Fibroblast of pulmonary artery (primary cell): Measurements from ENCODE around the gene PRSS1.
"Not testable (repeated sequence)": the region's sequence is repeated elsewhere in the genome, so short reads cannot be mapped to it uniquely, and the experiment has no call there.

Experiments used
- DNase-seq: peaks from one replicate; pipeline ENCODE4 v3.0.0-alpha.2; 2010; ENCODE audit warnings: low read depth
- H3K4me3 ChIP-seq: replicated peaks from 2 replicates; pipeline ENCODE4 v1.5.1; 2011; ENCODE audit warnings: low read depth, mild to moderate bottlenecking, control low read depth, low read length, moderate library complexity
- TF ChIP-seq, protein P1 (sequence below): IDR thresholded peaks from 2 replicates; pipeline ENCODE4 v1.5.1; 2011; ENCODE audit warnings: mild to moderate bottlenecking, control low read depth, low read length, inconsistent platforms; ENCODE audit errors: missing control alignments

PRSS1 gene

DNA sequence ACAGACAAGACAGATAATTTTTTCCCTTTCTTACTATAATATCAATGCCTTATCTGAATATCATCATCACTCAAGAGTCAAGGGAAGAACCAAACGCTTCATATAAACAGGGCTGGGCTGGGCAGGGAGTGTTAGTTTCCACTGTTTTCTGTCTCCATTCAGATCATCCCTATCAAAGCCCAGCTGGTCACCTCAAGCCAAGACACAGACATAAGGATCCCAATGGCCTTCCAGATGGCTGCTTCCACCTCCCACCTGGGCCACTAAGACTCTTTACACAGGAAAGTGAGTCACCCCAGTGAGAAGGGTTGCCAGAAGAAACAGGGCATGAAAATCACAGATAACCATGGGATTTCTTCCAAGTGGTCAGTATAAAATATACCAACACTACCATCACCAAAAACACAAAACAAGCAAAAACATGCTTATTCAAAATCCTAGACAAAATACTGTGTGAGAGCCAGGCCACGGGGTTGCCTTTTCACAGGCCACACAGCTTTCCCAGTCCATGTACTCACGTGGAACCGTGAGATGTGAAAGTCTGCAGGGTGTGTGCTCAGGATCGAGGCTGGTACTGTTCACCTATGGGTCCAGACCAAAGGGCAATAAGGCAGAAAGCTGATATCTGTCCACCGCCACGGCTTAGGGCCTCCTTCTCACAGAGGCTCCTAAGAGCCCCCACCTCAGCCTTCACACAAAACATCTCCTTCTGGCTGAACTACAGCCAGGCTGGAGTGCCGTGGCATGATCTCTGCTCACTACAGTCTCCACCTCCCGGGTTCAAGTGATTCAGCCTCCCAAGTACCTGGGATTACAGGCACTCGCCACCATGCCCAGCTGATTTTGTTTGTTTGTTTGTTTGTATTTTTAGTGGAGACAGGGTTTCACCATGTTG is 5.7 kb downstream of the PRSS1 start:
- TF ChIP-seq, protein P1, sequence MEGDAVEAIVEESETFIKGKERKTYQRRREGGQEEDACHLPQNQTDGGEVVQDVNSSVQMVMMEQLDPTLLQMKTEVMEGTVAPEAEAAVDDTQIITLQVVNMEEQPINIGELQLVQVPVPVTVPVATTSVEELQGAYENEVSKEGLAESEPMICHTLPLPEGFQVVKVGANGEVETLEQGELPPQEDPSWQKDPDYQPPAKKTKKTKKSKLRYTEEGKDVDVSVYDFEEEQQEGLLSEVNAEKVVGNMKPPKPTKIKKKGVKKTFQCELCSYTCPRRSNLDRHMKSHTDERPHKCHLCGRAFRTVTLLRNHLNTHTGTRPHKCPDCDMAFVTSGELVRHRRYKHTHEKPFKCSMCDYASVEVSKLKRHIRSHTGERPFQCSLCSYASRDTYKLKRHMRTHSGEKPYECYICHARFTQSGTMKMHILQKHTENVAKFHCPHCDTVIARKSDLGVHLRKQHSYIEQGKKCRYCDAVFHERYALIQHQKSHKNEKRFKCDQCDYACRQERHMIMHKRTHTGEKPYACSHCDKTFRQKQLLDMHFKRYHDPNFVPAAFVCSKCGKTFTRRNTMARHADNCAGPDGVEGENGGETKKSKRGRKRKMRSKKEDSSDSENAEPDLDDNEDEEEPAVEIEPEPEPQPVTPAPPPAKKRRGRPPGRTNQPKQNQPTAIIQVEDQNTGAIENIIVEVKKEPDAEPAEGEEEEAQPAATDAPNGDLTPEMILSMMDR: no peak
- no peak for DNase-seq
- H3K4me3 ChIP-seq: no peak overlapping the region

DNA sequence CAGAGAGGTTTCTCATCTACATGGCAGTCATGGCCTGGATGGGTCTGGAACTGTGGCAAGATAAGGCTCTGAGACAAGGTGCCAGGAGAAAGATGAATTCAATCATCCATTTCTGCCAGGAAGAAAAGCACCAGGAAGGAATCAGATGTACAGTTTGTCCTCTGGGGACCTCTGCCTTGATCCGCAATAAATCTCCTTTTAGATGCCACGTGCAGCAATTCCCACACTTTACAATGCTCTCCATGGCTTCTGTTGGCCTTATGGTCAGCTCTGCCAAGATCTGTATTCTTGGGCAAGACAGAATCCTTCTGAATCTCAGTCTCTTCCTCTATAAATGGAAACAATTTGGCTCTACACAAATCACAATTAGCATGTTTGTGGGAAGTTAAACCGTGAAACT is 9.0 kb downstream of the PRSS1 start:
- H3K4me3 ChIP-seq, DNase-seq: not testable (repeated sequence)

DNA sequence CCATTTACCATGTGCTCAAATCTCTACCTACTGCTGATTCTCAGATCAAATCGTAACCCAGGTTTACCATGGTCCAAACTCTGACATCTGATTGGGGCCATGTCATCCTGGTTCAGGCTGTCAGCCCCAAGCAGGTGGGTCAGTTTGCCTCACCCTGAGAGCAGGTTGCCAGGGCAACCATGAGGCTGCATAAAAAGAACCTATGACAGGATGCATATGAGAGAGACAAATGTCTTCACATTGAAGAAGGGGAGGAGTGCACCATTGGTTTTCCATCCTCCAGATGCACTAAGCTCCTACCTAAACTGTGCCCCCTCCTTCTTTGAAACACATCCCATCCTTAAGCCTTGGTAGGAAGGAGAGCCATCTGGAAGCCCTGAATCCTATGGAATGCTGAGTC is 10.2 kb downstream of the PRSS1 start:
- DNase-seq: no peak
- TF ChIP-seq, protein P1: no peak
- no peak overlapping the region for H3K4me3 ChIP-seq

DNA sequence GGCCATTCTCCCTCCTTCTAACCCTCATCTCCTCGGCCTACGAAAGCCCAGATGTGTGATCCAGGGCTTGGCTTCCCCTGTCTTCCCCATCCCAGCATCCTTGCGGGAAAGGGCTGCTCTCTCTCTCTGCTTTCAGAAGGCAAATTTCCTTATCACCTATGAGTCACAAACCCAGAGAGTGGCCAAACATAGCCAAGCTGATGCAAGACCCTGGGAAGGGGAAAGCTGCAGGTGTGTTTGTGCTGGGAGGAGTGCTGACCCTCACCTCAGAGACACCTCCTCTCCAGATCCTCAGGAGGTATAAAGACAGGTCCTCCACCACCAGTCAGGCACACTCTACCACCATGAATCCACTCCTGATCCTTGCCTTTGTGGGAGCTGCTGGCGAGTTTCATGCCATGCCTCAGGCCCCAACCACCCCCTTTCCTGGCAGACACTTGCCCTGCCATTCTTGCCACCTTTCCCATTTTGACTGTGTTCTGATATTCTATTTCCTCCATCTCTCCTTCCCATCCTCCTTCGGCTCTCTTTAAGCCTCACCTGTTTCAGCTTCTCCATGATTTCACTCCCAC is 10.9 kb downstream of the PRSS1 start:
- peak; percentile 21 for DNase-seq
- TF ChIP-seq, protein P1: no peak
- H3K4me3 ChIP-seq: no peak overlapping the region

DNA sequence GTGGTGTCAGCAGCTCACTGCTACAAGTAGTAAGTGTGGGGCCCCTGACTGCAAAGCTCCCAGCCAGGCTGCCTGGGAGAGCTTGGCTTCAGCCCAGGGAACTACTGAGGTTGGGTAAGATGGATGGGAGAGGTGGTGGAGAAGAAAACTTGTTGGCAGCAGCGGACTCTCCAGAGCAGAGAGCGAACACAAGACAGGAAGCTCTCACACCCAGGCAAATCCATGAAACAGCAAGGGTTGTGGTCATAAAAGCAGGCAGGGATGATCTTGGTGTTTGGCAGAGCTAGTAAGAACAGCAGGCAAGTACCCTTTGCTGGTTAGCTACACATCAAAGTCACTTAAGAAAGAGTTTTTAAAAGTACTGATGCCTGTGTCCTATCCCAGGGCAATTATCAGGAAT is 12.3 kb downstream of the PRSS1 start:
- DNase-seq: peak; percentile 23
- not testable (repeated sequence) for H3K4me3 ChIP-seq

DNA sequence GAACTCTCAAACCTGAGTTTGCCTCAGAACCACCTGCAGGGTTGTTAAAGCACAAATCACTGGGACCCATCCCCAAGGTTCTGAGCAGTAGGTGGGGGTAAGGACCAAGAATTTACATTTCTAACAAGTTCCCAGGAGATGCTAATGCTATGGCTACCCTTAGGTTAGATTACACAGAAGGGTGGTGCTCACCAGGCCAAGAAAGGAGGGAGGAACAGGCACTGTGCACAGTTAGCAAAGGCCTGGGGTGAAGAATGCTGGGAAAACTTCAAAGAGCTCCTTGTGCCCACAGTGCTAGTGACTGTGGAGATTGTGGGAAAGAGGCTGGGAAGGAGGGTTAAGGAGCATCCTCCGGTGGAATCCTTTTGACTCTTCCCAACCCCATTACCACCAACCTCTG is 12.8 kb downstream of the PRSS1 start:
- H3K4me3 ChIP-seq: no peak overlapping the region
- no peak for DNase-seq
- TF ChIP-seq, protein P1: no peak

DNA sequence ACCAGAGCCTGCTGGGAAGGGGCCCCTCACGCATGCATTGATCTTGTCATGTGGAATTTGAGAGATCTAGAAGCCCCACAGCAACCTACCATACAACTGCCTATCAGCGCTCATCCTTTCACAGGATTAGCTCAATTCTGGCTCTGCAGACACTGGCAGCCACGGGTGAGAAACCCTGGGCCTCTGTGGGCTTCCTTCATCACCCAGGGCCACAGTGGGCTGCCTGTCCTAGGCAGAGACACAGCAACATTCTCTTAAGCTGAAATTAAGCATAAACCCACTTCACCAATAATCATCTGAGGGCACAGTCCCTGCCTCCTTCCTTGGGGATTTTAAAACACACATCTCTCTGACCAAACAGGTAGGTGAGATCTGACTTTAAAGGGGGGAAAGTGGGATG is 18.2 kb downstream of the PRSS1 start:
- TF ChIP-seq, protein P1: no peak
- no peak overlapping the region for H3K4me3 ChIP-seq
- no peak for DNase-seq

DNA sequence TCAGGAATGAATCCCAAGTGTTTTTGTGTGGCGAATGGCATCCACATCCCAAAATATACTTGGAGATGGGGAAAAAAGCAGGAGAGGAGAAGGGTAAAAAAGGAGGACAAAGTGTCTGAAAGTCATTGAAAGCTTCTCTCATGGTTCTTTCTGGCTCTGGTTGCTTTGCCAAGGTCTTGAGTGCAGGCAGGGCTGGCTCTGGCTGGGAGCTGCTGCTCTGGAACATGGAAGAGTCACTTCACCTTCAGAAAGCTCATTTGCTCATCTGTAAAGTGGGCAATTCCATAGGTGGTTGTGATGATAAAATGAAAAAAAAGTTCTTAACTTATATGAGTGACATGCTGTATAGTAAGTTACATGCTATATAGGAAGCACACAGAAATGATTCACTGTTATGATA is 18.6 kb downstream of the PRSS1 start:
- TF ChIP-seq, protein P1: no peak
- no peak overlapping the region for H3K4me3 ChIP-seq
- no peak for DNase-seq

DNA sequence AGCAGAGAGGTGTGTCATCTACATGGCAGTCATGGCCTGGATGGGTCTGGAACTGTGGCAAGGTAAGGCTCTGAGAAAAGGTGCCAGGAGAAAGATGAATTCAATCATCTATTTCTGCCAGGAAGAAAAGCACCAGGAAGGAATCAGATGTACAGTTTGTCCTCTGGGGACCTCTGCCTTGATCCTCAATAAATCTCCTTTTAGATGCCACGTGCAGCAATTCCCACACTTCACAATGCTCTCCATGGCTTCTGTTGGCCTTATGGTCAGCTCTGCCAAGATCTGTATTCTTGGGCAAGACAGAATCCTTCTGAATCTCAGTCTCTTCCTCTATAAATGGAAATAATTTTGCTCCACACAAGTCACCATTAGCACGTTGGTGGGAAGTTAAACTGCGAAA is 19.6 kb downstream of the PRSS1 start:
- H3K4me3 ChIP-seq, DNase-seq: not testable (repeated sequence)
